ENCODE measurements around the gene VIT.

The VIT gene

DNA sequence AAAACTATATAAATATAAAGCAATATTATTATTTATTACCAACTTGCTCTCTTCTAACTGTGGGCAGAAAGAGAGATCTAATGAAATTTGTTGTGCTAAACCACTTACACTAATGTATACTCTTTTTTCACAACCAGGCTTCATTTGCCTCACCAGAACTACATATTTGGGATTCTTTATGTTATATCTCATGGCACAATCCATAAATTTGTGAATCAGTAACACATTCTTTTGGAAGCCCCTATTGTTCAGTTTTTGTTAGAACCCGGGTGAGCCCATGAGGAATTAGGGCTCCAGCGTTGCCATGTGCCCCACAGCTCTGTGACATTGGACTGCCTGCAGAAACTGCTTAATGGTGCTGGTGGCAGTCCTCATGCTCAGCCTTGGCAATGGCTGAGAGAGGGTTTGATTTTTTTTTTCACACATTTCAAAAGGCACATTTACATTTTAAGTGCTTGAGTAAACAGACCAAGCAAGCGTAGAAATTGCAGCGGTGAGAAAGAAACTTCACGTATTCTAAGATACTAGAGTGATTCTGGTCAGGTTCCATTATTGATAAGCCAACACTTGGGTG, 15.3 kb downstream of the VIT start:
- DNase-seq (ENCODE audit: low spot score) = no peak

DNA sequence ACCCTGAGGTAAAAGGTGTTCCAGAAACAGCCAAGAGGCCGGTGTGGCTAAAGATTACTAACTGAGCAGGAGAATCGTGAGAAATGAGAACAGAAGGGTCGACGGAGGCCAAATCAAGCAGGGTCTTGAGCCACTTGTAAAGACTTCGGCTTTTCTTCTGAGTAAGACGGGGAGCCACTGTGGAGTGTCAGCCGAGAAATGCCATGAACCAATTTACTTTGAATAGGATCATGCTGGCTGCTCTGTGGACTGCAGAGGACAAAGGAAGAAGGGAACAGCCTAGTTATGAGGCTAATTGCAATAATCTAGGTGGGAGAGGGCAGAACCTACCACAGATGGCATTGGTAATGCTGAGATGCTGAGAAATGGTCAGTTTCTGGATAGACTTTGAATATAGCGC, 16.8 kb downstream of the VIT start:
- no peak for DNase-seq (ENCODE audit: low spot score)

DNA sequence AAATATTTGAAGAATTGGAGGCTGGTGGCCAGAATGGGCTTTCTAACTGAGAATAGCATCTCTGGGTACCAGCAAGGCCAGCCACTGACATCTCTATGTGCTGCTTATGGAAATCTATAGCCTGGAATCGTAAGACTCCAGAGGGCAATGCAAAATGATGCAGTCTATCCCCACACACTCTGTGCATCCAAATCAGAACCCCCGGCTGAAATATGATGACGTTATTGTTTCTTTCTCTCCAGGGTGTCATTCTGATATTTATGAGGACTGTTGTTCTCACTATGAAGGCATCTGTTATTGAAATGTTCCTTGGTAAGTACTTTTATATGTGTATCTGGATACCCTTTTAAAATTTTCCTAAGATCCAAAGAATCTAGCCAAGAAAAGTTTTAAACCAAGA, 19.6 kb downstream of the VIT start:
- no peak for DNase-seq (ENCODE audit: low spot score)

DNA sequence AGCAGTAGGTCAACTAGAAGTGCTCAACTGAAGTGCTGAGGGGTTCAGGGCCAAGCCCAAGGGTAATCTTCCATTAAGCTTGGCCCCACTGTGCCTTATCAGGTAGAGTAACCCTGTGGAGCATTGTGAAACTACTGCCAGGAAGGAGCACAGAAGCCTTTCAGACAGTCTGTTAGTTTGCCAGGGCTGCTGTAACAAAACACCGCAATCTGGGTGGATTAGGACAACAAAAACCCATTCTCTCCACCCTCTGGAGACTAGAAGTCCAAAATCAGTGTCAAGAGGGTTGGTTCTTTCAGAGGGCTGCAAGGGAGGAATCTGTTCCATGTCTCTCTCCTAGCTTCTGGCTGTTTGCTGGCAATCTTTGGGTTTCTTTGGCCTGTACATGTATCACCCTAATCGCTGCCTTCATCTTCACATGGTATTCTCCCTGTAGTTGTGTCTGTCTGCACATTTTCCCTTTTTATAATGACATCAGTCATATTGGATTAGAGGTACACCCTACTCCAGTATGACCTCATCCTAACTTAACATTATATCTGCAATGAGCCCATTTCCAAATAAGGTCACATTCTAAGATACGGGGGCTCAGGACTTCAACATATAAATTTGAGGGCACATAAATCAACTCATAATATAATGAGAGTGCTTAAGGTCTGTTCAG, 21.2 kb downstream of the VIT start:
- no peak for DNase-seq (ENCODE audit: low spot score)

DNA sequence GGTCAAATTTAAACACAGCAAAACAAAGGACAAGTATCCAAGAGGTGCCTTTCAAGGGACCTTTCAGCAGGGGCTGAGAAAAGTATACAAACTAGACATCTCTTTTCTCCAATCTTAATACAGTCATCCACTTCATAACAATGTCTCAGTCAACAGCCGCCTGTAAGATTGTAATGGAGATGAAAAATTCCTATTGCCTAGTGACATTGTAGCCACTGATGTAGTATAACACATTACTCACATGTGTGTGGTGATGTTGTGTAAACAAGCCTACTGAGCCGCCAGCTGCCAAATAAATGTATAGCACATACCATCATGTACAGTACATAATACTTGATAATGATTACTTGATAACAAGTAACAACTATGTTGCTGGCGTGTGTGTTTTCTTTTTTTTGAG, 31.0 kb downstream of the VIT start:
- DNase-seq (ENCODE audit: low spot score) = no peak

DNA sequence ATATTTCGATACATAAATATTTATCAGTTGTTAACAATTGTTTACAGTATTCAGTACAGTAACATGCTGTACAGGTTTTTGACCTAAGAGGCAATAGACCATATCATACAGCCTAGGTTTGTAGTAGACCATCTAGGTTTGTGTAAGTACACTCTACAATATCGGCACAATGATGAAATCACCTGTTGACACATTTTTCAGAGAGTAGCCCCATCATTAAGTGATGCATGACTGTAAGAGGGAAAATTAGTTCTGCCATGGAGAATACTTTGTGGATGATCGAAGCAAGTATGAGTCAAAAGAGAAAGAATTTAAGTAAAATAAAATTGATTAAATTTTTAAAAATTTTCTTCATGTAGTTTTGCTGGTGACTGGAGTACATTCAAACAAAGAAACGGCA, 32.6 kb downstream of the VIT start:
- no peak for DNase-seq (ENCODE audit: low spot score)

DNA sequence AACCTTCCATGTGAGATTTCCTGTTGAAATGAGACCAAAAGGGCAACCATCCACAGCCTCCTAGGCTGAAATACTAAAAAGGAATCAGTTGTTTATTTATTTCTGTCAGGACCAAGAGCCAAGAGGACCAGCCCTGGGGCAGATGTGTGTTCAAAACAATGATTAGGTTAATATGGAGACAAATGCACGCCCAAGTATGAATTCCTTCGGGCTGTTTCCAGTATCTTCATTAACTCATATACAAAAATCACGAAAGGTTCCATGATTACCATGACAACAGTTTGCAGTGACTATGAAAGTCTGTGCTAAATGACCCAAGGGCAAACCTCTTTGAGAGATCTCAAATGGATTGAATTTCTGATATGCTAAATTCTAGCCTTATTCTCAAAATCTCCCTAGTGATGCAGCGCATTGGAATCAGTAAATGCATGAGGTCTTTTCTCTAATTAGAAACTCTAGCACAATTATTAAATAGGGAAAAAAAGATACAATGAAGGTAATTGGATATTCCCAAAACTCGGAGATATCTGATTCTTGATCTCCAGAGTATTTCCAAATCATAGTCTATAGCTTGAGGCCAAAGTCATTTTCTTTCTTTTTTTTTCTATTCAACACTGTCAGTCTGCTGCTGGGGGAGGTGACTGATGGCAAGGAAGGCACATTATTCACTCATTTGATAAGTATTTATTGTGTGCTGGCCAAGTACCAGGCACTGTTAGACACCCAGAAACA, 35.6 kb downstream of the VIT start:
- peak; percentile 71 for DNase-seq (ENCODE audit: low spot score)

DNA sequence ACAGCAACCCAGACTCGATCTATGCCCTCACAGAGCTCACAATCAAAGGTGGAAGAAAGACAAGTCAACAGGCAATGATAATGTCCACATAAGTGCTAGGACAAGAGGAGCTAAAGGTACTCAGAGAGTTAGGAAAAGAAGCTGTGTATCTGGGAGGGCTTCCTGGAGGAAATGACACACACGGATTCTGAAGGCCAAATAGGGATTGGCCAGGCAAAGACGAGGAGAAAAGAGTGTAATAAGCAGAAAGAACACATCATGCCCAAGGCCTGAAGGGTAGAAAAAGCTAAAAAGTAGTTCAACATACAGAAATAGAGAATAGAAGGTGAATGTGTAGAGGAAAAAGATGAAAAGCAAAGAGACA, 36.1 kb downstream of the VIT start:
- DNase-seq (ENCODE audit: low spot score) = no peak

DNA sequence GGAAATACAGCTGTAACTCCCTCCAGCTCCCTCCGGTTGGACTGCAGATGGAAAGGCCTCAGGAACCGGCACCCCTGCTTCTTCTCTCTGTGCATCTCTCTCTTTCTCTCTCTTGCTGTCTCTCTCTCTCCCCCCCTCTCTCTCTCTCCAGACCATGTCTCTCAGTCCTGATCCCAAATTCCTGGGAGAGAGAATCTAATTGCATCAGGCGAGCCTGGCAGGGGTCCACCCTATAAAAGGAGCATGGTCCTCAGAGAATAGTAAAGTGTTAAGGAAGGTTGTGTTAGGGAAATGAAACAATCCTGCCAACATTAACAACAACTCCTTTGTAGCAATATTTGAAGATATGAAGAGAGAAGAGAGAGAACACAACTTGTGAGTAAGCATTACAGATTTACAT, 36.7 kb downstream of the VIT start:
- DNase-seq (ENCODE audit: low spot score) = no peak

DNA sequence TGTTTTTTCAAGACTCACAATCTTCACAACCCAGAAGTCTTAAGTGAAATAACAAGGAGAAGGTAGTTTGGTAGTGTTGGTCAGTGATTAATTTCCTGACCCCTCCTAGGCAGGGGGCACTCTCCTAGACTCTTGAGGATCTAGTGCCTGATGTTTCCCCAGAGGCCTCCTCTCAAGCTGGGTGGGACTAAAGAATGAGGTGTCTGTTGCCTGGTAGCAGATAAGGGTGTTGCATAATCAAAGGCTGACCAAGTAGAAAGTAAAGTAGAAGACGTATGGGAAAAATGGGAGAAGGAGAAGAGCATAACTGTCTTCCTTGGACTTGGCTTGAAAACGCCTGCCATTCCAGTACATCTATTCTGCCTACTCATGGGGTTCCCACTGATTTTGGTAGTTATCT, 37.8 kb downstream of the VIT start:
- no peak for DNase-seq (ENCODE audit: low spot score)

DNA sequence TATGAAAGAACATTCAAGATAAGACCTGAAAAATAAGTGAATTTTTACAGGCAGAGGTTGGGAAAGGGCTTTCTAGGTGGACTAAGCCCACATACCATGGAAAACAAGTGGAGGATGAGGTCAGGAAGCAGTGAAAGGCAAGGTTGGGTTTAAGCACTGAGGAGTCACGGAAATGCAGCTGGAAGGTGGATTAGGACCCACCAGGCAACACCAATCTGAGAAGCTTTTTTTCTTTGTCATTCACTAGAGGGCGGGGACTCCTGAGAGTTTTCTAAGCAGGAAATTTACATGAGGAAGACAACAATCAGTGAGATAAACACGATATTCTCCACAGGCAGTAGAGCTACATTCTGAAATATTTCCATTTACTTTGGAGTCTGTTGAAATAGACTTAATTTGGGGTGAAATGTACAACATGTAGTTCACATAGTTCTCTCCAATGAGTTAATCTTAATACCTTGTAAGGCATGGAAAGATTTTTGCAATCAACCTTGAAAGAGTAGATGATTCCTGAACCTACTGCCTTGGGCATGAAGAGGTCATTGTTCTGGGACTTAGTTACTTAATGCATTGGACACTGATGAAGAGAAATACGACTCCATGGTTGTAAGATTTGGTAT, 40.7 kb downstream of the VIT start:
- DNase-seq (ENCODE audit: low spot score) = no peak

DNA sequence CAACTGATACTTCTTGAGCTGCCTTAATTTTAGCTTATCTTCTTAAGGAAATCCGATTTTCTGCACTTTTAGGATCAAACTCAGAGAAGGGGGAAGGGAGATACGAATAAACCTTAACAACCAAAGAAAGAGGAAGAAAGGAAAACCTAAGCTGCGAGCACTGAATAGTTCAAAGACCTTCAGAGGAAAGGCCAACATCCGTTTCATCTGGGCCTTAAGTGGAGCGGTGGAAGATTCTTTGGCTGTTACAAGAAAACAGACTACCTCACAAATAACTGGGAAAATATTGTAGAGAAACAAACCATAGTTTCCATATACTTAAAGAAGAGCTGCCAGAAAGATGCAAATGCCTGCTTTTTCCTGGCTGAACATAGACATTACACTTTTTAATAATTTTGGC, 43.6 kb downstream of the VIT start:
- DNase-seq (ENCODE audit: low spot score) = no peak

DNA sequence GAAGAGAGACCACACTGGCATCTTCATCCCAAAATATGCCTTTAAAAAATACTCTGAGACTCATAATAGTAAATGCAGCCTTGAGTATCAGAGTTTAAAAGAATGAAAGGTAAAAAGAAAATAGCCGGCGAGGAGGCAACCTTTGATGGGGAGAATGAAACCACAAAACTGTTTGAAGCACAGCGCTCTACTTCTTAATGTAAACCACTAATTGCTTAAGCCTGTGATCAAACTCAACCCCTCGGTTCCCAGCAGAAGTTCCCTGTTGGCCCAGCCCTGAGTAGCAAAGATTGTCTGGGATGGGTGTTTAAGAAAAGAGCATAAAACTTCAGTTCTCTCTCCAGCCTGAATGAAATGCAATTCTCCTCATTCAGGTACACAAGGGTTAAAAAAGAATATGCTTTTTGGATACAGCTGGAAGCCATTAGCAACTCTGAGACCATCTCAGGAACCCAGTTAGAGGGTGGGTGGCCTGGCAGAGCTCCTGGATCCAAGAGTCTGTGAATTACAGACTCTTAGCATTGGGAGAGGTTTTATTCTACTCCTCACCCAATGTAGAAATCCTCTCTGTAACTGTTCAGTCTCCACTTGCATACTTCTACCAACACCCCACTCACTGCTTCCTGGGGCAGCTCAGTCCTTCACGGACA, 44.8 kb downstream of the VIT start:
- DNase-seq (ENCODE audit: low spot score) = no peak

DNA sequence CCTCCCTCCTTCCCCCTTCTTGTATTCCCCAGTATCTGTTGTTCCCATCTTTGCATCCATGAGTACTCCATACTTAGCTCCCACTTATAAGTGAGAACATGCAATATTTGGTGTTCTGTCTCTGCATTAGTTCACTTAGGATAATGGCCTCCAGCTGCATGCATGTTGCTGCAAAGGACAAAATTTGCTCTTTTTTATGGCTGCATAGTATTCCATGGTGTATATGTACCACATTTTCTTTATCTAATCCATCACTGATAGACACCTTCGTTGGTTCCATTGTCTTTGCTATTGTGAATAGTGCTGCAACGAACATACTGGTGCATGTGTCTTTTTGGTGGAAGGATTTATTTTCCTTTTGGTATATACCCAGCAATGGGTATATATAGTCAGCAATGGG, 47.4 kb downstream of the VIT start:
- DNase-seq (ENCODE audit: low spot score) = no peak

DNA sequence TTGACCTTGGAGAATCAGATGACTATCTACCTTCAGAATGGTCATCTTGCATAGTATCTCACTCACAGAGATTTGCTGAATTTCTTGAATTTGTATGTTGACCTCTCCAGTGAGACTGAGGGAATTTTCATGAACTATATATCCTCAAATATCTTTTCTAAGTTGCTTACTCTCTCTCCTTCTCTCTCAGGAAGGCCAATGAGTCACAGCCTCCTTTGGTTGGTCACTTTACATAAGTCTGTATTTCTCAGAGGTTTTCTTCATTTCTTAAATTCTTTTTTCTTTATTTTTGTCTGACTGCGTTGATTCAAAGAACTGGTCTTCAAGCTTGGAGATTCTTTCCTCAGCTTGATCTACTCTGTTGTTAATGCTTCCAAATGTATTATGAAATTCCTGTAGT, 51.7 kb downstream of the VIT start:
- DNase-seq (ENCODE audit: low spot score) = no peak

DNA sequence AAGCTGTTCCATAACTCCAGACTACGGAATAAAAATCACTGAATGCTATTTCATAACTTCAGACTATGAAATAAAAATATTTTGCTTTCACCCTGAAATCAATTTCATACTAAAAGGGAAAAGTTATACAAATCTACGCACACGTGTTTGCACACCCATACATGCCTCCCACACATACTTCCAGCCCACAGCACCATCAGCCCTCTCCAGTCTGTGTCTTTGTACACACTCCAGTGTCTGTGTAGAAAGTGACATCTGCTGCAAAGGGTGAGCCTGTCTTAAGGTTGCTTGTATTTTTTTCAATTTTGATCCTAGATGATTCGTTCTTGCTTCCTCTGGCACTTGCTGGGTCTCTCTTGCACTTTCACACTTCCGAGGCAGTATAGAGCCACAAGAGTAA, 53.6 kb downstream of the VIT start:
- no peak for DNase-seq (ENCODE audit: low spot score)

DNA sequence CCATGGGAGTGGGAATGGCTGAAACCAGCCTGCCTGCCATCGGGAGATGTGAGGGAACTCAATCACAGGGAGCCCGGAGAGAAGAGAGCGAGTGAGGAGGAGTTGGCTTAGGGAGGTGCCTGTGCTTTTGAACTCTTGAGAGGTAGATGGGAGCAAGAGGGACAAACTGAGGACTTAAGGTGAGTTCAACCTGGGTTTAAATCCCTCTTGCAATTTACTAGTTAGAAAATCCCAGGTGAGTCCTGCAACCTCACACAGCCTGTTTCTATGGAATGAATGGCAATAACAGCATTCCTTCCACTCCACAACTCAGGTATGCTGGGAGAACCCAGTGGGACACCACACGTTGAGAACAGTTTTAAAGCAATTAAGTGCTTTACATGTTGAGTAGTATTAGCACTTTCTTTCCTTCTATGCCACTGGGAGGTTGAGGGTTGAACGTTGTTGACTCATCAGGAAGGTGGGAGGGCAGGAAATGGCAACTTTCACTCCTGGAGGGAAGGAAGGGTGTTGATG, 57.3 kb downstream of the VIT start:
- no peak for DNase-seq (ENCODE audit: low spot score)

DNA sequence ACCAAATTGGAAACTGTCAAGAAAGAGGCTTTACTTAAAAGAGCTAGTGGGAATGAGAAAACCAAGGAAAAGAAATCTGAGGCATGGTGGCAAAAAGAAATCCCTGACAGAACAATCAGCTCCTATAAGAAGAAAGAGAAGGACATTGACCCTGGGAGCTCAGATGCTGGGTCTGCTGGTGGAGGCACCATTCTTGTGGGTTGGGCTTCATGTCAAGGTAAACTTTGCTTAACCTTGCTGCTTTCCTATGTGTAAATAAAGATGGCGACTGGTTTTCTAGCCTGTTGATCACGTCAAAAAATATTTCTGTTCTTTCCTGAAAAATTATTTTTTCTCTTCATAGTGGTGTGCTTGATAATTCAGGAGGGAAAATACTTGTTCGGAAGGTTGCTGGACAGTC, 58.1 kb downstream of the VIT start:
- no peak for DNase-seq (ENCODE audit: low spot score)

DNA sequence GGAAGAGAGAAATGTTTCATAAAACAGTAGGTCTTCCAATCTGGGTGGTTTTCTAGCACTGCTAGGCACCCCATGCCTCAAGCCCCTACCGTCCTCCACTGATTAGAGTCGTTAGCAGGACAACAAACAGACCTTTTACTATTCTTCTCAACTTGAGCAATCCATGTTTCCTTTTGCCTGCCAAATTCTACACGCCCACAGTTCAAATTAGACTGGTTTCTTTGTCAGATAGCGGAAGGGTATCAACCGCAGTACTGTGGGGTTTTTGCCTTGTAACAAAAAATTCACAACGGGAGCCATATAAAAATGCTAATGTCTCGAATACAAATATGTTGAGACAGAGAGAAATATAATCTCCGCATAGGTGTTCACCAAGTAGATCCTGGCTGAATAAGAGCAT, 59.9 kb downstream of the VIT start:
- peak; percentile 89 for DNase-seq (ENCODE audit: low spot score)

DNA sequence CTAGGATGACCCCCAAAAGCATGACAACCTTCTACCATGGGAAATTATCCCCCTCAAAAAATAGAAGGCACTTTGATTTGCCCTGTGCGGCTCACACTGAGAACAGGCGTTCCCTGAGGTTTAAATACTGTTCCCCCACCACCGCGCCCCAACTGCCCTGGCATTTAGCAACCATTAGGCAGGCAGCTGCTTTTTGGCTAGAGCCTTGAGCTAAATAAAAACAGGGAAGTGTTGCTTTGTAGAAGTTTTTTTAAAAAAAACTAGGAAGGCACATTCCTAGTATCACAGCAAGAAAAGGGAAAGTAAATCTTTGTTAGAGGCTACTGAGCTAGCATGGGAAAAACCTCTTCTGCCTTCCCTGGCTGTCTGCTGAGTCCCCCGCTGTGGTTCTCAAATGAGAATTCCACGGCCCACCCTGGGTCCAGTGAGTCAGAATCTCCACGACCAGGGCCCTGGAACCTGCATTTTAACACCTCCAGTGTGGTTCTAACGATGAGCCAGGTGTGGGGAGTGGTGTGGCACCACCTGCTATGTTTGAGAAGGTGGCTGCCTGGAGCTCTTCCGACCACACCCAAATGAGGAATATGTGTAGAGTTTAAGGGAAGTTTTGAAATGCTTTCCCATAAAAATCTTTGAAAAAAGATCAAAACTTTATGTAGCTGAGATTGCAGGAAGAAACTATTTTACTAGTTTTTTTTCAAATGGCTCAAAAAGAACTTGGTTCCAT, 66.4 kb downstream of the VIT start:
- no peak for DNase-seq (ENCODE audit: low spot score)

DNA sequence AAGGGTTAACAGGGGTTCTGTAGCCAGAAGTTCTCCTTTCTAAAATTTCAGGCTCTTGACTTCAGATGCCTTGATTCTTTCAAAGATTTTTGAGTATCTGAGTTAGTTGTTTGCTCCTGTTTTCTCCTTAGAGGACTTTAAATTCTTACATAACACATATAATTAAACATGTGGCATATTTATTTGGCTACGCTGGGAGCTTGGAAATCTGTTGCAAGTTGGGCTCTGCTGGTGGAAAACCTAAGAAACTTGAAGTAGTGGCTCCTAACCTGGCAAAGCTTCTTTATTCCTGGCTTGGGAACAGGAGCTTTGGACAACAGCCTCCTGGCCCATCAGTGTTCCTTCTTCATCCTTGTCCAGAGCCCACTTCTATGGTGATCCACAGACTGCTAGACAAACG, 72.6 kb downstream of the VIT start:
- no peak for DNase-seq (ENCODE audit: low spot score)

Data from COLO829 (cell line).